ENCODE measurements around the gene YPEL1.
"Not testable (repeated sequence)": the region's sequence is repeated elsewhere in the genome, so short reads cannot be mapped to it uniquely, and the experiment has no call there.

YPEL1 gene

DNA sequence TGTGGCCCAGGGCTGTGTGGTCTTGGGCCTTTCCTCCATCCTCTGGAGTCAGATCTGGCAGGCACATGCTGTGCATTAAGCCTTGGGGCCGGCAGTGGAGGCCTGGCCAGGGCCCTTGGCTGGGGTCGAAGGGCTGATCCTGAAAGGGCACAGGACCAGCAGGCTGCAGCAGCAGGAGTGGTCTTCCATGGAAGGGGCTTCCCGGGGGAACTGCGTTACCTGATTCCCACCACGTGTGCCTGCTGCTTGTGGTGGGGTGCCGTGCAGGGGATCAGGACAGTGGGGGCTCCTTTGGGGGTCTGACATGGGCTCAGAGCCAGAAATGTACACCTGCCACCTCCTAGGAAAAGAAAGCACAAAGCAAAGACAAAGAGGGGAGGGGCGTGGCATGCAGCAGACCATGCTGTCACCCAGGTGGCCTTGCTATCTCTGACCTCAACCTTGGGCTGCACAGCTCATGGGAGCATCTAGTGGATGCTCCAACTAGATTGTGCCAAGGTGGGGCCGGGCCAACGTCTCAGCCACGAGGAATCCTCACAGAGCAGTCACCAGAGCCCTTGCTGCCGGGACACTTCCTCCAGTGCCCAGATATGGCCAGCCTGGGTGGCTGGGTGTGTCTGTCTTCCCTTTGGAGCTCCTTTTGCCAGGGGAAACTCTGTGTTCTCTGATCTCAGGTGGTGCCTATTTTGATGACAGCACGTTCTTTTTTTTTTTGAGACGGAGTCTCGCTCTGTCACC lies 17.9 kb upstream of the YPEL1 start:
- no peak for DNase-seq

DNA sequence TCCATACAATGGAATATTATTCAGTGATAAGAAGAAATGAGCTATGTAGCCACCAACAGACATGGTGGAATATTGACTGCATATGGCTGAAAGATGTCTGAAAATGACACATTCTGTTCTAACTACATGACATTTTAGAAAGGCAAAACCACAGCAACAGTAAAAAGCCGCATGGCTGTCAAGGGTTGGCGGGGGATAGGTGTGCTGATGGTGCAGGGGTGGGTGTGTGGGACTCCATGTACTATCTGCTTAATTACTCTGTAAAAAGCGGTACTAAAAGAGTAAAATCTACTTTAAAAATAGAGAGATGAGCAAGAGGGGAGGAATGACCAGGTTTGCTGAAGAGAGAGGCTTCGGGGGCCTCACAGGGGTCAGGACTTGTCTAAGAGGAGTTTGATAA lies 16.7 kb upstream of the YPEL1 start:
- DNase-seq, result no peak

DNA sequence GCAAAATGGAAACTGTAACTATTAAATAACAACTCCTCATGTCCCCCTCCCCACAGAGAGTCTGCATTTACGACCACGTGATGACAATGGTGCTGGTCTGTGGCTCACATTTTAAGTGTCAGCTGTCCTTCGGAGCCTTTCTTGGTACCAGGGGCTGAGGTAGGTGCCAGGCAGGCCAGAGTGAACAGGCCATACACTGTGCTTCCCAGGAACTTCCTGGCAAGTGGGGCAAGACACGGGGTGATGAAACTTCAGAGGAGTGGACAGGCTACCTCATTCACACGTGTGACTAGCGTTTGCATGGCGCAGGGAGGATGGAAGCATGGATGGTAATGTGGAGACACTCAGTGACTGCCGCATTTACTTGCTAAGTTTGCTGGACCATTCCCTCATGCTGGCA lies 10.4 kb upstream of the YPEL1 start:
- DNase-seq, result no peak

DNA sequence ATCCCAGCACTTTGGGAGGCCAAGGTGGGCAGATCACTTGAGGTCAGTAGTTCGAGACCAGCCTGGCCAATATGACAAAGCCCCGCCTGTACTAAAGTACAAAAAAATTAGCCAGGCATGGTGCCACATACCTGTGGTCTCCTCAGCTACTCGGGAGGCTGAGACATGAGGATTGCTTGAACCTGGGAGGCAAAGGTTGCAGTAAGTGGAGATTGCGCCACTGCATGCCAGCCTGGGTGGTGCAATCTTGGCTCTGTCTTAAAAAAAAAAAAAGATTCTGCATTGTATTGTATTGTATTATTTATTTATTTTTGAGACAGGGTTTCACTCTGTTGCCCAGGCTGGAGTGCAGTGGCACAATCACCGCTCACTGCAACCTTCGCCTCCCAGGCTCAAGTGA lies 9.3 kb upstream of the YPEL1 start:
- not testable (repeated sequence) for DNase-seq

DNA sequence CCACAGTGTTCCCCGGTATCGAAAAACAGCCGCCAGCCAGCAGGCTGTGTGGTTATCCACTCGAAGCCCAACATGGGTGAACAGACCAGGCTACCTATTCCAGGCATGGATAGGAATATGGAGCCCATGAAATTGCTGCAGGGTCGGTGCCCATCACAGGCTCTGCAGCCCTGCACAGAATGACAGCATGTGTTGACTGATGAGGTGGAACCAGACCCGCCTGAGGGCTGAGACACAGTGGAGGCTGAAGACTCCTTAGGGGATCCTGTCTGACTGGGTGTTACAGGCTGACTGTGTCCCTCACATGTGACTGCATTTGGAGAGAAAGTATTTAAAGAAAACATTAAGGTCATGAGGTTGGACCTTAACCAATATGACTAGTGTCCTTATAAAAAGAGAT lies 6.2 kb upstream of the YPEL1 start:
- DNase-seq, result no peak

DNA sequence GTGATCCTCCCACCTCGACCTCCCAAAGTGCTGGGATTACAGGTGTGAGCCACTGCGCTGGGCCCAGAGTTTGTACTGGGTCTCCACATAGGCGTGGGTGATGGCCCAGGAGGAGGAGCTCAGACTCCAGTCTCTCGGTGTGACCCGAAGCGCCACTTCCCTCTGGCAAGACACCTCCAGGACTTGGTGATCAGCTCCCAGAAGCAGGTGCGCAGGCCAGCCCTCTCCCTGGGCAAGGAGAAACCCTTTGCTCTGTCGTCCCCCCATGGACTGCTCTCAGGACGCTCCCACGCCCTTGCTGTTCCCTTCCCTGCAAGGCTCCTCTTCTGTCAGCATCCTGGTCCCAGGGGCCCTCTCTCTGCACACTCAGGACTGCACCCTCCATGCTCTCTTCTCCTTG lies 5.5 kb upstream of the YPEL1 start:
- no peak for DNase-seq

DNA sequence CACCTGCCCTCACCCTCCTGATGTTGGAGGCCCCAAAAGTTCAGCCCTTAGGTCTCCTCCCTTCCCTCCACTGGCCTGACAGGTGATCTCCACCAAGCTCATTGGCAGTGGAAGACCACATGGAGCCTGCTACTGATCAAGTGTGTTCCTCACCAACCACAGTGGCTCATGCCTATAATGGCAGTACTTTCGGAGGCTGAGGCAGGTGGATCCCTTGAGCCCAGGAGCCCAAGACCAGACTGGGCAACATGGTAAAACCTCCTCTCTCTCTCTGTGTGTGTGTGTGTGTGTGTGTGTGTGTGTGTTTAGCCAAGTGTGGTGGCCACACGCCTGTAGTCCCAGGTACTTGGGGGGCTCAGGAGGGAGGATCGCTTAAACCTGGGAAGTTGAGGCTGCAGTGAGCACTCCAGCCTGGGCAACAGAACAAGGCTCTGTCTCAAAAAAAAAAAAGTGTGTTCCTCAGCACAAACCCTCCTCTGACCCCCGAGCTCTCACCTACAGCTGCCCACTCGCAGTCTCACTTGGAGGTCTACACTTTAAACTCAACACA lies 4.3 kb upstream of the YPEL1 start:
- DNase-seq, result no peak

DNA sequence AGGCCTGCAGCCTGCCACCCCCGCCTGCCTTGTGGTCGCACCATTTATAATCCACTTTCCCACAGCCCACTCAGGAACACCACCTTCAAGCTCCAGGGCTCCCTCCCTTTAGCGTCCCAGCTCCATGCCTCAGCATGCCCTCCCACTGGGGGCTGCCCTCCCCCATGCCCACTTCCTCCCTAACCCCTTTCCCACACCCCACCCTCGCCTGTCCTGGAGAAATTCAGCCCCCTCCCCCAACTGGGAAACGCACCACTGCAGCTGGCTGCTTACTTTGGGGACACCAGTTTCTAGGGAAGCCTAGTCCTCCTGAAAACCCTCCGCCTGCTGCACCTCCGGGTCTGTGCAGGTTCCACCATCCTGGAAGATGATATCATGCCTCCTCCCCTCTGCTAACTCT lies 3.4 kb upstream of the YPEL1 start:
- DNase-seq, result no peak

DNA sequence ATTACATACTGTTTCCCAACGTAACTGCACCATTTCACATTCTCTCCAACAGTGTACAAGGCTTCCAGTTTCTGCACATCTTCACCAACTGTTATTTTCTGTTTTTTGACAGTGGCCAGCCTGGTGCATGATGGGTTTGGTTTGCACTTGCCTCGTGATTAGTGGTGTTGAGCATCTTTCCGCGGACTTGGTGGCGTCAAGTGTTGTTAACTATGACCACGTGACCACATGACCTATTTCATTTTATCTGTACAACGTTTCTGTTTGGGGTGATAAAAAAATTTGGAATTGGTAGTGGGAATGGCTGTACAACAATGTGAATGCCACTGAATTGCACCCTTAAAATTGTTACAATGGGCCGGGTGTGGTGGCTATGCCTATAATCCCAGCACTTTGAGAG lies 2.5 kb upstream of the YPEL1 start:
- DNase-seq, result no peak

DNA sequence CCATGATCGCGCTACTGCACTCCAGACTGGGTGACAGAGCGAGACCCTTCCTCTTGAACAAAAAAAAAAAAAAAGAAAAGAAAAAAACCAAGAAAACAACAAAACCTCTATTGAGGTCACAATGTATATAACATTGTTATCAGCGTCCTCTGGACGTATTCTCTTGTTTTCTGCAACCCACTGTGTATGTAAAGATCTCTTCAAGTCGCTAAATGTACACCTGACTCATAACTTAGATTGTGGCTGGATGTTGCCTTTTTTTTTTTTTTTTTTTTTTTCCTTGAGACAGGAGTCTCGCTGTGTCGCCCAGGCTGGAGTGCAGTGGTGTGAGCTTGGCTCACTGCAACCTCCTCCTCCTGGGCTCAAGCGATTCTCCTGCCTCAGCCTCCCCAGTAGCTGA lies 1.4 kb upstream of the YPEL1 start:
- DNase-seq, result no peak

DNA sequence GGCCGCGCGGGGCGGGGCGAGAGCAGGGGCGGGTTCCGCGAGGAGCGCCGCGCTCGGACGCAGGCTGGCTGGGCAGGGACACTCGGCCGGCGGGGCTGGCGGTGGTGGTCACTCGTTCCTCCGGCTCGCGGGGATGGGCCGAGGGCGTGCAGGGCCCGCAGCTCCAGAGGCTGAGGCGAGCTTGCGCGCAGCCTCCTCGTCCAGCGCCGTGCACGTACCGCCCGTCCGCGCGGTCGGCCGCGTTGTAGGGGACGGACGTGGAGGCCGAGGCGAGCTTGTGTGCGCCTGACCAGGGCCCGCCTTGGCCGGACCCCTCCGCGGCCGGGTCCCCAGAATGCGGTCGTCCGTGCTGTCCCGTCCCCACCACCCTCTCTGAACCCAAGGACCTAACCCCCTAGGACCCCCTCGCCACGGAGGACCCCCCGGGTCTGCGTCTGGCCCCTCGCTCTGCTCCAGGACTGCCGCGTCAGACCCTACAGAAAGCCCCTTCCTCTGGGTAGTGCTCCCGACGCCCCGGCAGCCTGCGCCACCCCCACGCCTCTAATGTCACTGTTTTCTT lies 569 bp upstream of the YPEL1 start:
- no peak for DNase-seq

DNA sequence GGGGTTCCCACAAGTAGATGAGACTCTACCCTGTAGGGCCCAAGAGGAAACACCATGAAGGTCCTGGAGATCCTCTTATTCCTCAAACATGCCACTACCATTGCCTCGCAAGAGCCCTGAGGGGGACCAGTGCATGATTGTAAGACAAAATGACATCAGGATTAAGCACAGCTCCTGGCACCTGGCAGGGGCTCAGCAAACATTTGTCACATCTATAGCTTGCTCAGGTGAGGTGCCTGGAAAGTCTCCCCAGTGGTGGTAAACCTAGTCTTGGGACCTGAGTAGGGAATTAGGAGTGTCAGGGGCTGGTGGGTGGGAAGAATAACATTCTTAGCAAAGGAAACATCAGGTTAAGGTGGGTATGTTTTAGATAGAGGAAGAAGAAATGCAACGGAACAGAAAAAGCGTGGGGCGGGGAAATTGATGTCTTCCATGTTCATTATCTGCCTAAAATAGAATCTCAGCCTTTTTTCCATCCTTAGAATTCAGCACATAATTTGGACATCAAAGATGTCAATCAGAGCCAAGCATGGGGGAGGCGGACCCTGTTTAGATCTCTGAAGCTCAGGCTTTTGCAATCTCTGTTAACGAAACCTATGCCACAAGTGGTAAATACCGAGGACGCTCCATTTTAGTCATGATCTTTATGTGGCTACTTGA lies 924 bp downstream of the YPEL1 start:
- DNase-seq, result no peak

DNA sequence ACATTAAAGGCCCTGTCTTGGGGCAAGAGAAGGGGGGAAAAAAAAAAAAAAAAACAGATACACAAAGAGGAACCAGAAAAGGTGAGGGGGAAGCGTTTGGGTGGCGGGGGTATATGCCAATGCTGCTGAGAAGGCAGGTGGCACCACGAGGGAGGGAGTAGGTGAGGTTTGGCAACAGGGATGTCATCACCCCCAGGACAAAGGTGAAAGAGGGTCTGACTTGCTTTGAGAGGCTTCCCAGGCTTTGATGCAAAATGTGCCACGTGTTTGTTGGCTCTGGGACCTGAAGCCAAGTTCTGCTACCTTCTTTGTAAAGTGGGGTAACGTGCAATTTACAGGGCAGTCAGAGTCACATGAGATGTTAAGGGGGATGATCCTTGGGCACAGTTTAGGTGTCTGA lies 4.1 kb downstream of the YPEL1 start:
- no peak for DNase-seq

DNA sequence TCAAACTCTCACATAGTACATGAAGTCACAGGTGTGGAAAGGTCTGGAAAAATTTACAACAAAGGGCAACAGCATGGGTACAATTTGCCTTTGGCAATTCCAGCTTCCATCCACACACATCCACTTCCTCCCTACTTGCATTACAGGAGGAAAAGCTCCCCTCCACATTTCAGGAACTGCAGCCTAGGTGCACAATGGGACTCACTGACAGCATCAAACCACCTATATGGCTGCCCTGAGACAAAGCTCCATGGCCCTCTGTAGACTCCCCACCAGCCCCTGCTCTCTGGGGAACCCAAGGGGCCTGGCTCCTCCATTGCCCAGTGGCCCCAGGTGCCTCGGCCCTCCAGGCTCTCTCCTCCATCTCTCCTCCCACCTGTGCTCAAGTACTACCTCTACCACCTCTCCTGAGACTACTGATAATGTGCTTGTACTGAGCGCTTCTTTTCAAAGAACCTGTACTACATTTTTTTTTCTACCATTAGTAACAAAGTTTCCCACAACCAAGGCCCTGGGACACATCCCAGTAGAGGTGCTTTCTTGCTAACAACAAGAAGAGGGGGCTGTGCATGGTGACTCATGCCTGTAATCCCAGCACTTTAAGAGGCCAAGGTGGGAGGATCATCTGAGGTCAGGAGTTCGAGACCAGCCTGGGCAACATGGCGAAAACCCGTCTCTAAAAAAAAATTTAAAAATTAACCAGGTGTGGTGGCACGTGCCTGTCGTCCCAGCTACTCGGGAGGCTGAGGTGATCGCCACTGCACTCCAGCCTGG lies 4.9 kb downstream of the YPEL1 start:
- no peak for DNase-seq

DNA sequence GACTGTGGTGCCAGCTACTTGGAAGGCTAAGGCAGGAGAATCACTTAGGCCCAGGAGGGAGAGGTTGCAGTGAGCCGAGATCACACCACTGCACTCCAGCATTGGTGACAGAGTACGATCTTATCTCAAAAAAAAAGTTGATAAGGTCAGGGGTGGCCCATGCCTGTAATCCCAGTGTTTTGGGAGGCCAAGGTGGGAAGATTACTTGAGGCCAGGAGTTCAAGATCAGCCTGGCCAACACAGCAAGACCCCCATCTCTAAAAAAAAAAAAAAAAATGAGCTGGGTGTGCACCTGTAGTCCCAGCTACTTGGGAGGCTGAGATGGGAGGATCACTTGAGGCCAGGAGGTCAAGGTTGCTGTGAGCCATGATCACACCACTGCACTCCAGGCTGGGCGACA lies 6.4 kb downstream of the YPEL1 start:
- DNase-seq, result not testable (repeated sequence)

DNA sequence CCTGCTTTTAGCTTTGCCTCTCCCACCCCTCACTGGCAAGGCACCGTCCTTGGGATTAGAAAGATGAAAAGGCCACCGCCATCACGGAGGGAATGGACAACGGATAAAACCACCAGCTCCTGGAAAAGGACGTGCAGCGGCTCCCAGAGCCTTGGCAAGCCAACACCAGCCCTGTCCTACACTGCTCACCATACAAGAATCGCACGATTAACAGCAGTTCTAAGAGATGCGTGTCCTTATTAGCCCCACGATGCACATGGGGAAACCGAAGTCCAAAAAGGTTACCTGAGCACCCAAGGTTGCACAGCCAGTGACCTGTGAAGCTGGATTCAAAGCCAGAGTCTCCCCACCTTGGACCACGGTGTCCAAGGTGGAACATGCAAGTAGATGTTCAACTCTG lies 7.3 kb downstream of the YPEL1 start:
- DNase-seq, result no peak

DNA sequence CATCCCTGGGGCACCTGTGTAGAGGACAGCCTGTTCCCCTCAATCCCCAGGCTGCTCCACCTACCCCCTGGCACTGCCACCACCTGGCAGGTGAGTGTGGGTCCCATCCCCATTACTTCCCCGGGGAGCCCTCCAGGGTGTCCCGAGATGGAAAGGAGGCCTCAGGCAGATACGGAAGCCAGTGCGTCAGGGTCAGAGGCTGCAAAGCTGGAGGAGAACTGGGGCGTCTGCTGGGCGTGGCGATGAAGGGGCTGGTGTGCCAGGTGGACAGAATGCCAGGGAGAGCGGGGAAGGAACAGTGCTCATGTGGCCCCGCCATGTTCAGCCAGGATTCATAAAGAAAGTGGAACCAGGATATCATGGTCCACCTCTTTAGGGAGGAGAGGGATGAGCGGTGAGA lies 7.8 kb downstream of the YPEL1 start:
- DNase-seq, result no peak

DNA sequence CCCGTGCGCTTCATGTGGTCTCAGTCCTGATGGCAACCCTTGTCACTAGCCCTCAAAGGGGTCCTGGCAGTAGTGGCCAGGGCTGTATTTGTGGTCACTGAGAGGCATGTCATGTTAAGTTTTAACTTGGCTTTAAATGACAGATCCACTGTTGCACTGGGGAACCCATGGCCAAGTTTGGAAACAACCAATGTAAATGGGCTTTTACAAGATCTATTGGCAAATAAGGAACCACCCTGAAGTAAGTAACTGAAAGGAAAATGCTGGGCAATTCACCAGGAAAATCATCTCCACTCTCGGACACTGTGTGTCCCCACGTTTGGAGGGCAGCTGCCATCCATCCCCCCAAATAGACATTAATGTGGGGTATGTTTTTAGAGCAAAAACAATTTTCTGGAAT lies 8.4 kb downstream of the YPEL1 start:
- no peak for DNase-seq

DNA sequence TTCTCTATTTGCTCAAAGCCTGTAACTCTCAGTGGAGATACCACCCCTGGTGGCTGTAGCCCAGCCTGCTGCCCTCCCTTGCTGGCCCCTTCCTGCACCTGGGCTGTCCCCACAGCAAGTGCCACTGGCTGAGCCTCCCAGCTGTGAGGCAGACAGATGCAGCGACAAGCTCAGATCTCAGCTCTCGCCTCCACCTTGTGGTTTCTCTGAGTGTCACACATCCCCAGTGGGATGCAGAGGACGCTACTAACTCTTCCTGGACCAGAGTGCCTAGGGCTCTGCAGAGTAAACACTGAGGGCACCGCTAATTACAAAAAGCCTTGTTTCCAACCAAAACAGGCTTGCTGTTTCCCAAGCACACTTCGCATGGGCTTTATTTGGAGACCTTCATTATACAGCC lies 8.9 kb downstream of the YPEL1 start:
- no peak for DNase-seq

DNA sequence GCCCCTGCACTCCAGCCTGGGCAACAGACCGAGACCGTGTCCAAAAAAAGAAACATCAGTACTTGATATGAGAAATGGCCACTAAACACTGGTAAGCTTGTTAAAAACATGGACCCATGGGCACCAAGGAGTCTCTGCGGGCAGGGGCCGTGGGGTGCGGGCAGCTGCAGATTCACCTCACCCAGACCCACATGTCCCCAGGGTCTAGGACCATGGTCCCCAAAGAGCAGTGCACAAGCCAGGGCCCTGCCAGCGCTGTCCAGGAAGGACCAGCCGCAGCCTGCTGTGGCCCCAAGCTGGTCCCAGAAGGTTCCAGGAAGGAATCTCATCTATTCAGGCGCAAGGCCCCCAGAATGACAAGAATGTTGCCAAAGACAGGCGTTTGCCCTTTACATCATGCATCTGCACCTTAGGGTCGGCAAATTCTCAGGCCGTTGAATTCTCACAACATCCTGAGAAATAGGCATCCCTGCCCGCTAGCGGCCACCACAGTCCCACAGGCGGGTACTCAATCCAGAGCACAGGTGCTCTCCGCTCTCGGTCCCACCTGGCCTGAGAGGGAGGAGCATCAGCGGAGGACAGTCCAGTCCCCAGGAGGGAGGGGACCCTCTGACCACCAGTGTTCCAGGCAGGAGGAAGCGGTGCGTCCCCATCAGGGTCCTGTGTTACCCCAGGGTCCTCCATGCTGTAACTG lies 9.5 kb downstream of the YPEL1 start:
- DNase-seq, result no peak

DNA sequence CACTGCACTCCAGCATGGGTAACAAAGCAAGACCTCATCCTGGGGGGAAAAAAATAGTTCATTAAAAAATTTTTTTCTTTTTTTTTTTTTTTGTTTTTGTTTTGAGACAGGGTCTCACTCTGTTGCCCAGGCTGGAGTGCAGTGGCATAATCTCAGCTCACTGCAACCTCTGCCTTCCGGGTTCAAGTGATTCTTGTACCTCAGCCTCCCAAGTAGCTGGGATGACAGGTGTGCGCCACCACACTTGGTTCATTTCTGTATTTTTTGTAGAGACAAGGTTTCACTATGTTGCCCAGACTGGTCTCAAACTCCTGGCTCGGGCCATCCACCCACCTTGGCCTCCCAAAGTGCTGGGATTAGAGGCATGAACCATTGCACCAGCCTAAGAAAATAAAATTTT lies 11.1 kb downstream of the YPEL1 start:
- not testable (repeated sequence) for DNase-seq

DNA sequence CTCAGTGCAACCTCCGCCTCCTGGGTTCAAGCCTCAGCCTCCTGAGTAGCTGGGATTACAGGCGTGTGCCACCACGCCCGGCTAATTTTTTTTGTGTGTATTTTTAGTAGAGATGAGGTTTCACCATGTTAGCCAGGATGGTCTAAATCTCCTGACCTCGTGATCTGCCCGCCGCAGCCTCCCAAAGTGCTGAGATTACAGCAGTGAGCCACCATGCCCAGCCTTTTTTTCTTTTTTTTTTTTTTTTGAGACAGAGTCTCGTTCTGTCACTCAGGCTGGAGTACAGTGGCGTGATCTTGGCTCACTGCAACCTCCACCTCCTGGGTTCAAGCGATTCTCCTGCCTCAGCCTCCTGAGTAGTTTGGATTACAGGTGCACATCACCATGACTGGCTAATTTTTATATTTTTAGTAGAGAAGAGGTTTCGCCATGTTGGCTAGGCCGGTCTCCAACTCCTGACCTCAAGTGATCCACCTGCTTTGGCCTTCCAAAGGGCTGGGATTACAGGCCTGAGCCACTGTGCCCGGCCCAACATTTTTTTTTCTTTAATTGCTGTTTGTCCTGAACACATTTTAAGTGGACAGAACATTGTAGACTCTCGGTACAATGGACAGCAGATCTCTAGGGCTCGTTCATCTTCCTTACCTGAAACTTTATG lies 14.3 kb downstream of the YPEL1 start:
- not testable (repeated sequence) for DNase-seq
